ENCODE measurements around the gene LITAF.

LITAF gene

GRCh38 chr16:11550791-11551498 is 35.8 kb downstream of the LITAF start:
- DNase-seq, result no peak

- no peak for DNase-seq
Measured at GRCh38 chr16:11547118-11547916, 39.4 kb downstream of the LITAF start.

GRCh38 chr16:11546608-11547061 is 40.1 kb downstream of the LITAF start:
- no peak for DNase-seq

- DNase-seq, result no peak
Measured at GRCh38 chr16:11543661-11544393, 42.9 kb downstream of the LITAF start.

GRCh38 chr16:11542069-11542744 is 44.5 kb downstream of the LITAF start:
- no peak for DNase-seq

- DNase-seq, result no peak
Measured at GRCh38 chr16:11539641-11540050, 47.1 kb downstream of the LITAF start.

- no peak for DNase-seq
Measured at GRCh38 chr16:11538880-11539279, 47.8 kb downstream of the LITAF start.

- no peak for DNase-seq
Measured at GRCh38 chr16:11536104-11536866, 50.4 kb downstream of the LITAF start.

GRCh38 chr16:11535494-11535893 is 51.2 kb downstream of the LITAF start:
- no peak for DNase-seq

GRCh38 chr16:11534262-11534661 is 52.5 kb downstream of the LITAF start:
- DNase-seq, result no peak

GRCh38 chr16:11533588-11533987 is 53.1 kb downstream of the LITAF start:
- no peak for DNase-seq

GRCh38 chr16:11530171-11530940 is 56.4 kb downstream of the LITAF start:
- DNase-seq, result no peak

- no peak for DNase-seq
Measured at GRCh38 chr16:11529285-11529684, 57.4 kb downstream of the LITAF start.

GRCh38 chr16:11528053-11528452 is 58.7 kb downstream of the LITAF start:
- no peak for DNase-seq

- peak; percentile 65 for DNase-seq
Measured at GRCh38 chr16:11526655-11527350, 59.9 kb downstream of the LITAF start.

GRCh38 chr16:11524098-11524760 is 62.5 kb downstream of the LITAF start:
- DNase-seq, result no peak

GRCh38 chr16:11521055-11521454 is 65.7 kb downstream of the LITAF start:
- DNase-seq, result no peak

- DNase-seq, result no peak
Measured at GRCh38 chr16:11520442-11520841, 66.3 kb downstream of the LITAF start.

- no peak for DNase-seq
Measured at GRCh38 chr16:11517961-11518360, 68.8 kb downstream of the LITAF start.
